GM12891 (cell line): ENCODE measurements around the gene RUNDC1.

Experiments used
- DNase-seq: peaks from one replicate; pipeline ENCODE4 v3.0.0; 2011; ENCODE audit warnings: low spot score; ENCODE audit not compliant: insufficient read length
- FAIRE-seq: peaks from 2 replicates; lab custom pipeline; 2011; peaks lifted over from hg19 to GRCh38; lab: Jason Lieb, UNC
- PAX5 ChIP-seq: IDR thresholded peaks from 2 replicates; pipeline ENCODE4 v1.6.1; 2011; ENCODE audit warnings: low read length, moderate library complexity, mild to moderate bottlenecking; ENCODE audit not compliant: insufficient read depth, severe bottlenecking
- POLR2A ChIP-seq: IDR thresholded peaks from 2 replicates; pipeline ENCODE4 v1.6.1; 2011; ENCODE audit warnings: low read depth, low read length, control low read depth
- POLR2AphosphoS5 ChIP-seq: IDR thresholded peaks from 2 replicates; pipeline ENCODE4 v1.6.1; 2011; ENCODE audit warnings: low read depth, low read length, control low read depth
- POU2F2 ChIP-seq: IDR thresholded peaks from 2 replicates; pipeline ENCODE4 v1.6.1; 2011; ENCODE audit warnings: low read depth, mild to moderate bottlenecking, control low read depth, low read length, moderate library complexity
- SPI1 ChIP-seq: IDR thresholded peaks from 2 replicates; pipeline ENCODE4 v1.6.1; 2011; ENCODE audit warnings: low read depth, low read length, control low read depth
- TAF1 ChIP-seq: IDR thresholded peaks from 2 replicates; pipeline ENCODE4 v1.6.1; 2011; ENCODE audit warnings: low read depth, low read length, control low read depth

The RUNDC1 gene

GRCh38 chr17:43034894-43035293, 54.5 kb downstream of the RUNDC1 start:
- FAIRE-seq, result no peak

GRCh38 chr17:43039646-43040045, 59.3 kb downstream of the RUNDC1 start:
- TF ChIP-seq PAX5 (no peak), TAF1 (no peak), POU2F2 (no peak), POLR2A (no peak), POLR2AphosphoS5 (no peak), SPI1 (no peak)
- no peak for FAIRE-seq
- no peak for DNase-seq

More at GRCh38 chr17:43034894-43035293, 54.5 kb downstream of the RUNDC1 start:
- no peak for DNase-seq
- TF ChIP-seq TAF1 (no peak), POLR2AphosphoS5 (no peak), SPI1 (no peak), POLR2A (no peak), POU2F2 (no peak), PAX5 (no peak)

- TF ChIP-seq PAX5 (no peak), POLR2A (no peak), SPI1 (no peak), POLR2AphosphoS5 (no peak), POU2F2 (no peak), TAF1 (no peak)
- FAIRE-seq (no peak), DNase-seq (no peak)
These were observed 60.3 kb downstream of the RUNDC1 start for GRCh38 chr17:43040655-43041054.

GRCh38 chr17:43042025-43042628, 61.8 kb downstream of the RUNDC1 start:
- no peak for TF ChIP-seq POU2F2
- no peak for TF ChIP-seq PAX5
- no peak for DNase-seq
- FAIRE-seq, result no peak
